ENCODE results near the gene EXOC2. TPM values are rescaled to one million over a fixed set of nuclear protein-coding genes. Genes with fewer than 3 reads are reported as not detected.

The EXOC2 gene
- polyA plus RNA-seq, 1 donor (not counting 4 experiments of a cell fraction or from before 2014, with no cell fraction given), result 28.4 TPM

- peaks cover 10 to 12% of the 10 kb centered on the region in 2 experiments for H3K36me3 ChIP-seq (ENCODE audit: control insufficient read depth in 2 of 2, extremely low read depth in 1 of 2, insufficient read depth in 2 of 2, low read length in 2 of 2)
- no peaks in the 10 kb centered on the region for H4K20me1 ChIP-seq (ENCODE audit: control insufficient read depth, extremely low read depth, insufficient read depth, low read length)
- dilution Hi-C loops (cut with MboI; ENCODE audit: extremely low pct_ligation_motif_present, low sequenced_read_pairs), result no loop called here
Measured at GRCh38 chr6:548517-548916, 144.4 kb downstream of the EXOC2 start.

GRCh38 chr6:548091-548490, 144.8 kb downstream of the EXOC2 start:
- H3K27me3 ChIP-seq (ENCODE audit: control insufficient read depth, extremely low read depth, insufficient read depth, low read length), result no peaks in the 10 kb centered on the region
- dilution Hi-C loops (cut with MboI; ENCODE audit: extremely low pct_ligation_motif_present, low sequenced_read_pairs), result no loop called here
- no peak overlapping the region for H3K9ac ChIP-seq (ENCODE audit: control insufficient read depth, extremely low read depth, insufficient read depth, low read length)
- TF ChIP-seq EZH2 (IDR thresholded peaks at IDR 0.05; ENCODE audit: low read length) (no peak), CTCF (optimal IDR thresholded peaks at IDR 0.05 in 1 of 3, IDR thresholded peaks at IDR 0.05 in 1 of 3, conservative IDR thresholded peaks at IDR 0.05 in 1 of 3; ENCODE audit: extremely low read depth in 1 of 3, insufficient read depth in 2 of 3, low read length in 3 of 3) (no peak)
- H3K27ac ChIP-seq (ENCODE audit: control insufficient read depth, insufficient read depth, low read length), result no peak overlapping the region
- H3K79me2 ChIP-seq (ENCODE audit: control insufficient read depth, insufficient read depth, low read length), result no peaks in the 10 kb centered on the region
- H3K9me1 ChIP-seq (ENCODE audit: control insufficient read depth, extremely low read depth, insufficient read depth, low read length), result no peaks in the 10 kb centered on the region
- H3K4me3 ChIP-seq (ENCODE audit: control insufficient read depth in 2 of 3, extremely low read depth in 1 of 3, insufficient read depth in 2 of 3, low read depth in 1 of 3, low read length in 3 of 3), result no peak overlapping the region
- H4K20me1 ChIP-seq (ENCODE audit: control insufficient read depth, extremely low read depth, insufficient read depth, low read length), result no peaks in the 10 kb centered on the region
- DNase-seq (ENCODE audit: low read depth, low spot score) (no peak), FAIRE-seq (no peak)
- H3K4me2 ChIP-seq (ENCODE audit: control insufficient read depth, extremely low read depth, insufficient read depth, low read depth, low read length), result no peak overlapping the region
- H2AFZ ChIP-seq (ENCODE audit: control insufficient read depth, low read length), result no peak overlapping the region
- peaks cover 10 to 14% of the 10 kb centered on the region in 2 experiments for H3K36me3 ChIP-seq (ENCODE audit: control insufficient read depth in 2 of 2, extremely low read depth in 1 of 2, insufficient read depth in 2 of 2, low read length in 2 of 2)
- H3K4me1 ChIP-seq (ENCODE audit: control insufficient read depth, extremely low read depth, insufficient read depth, low read length), result peaks cover 10% of the 10 kb centered on the region
- no peaks in the 10 kb centered on the region for H3K9me3 ChIP-seq (ENCODE audit: control insufficient read depth, low read depth, low read length)

More at GRCh38 chr6:548517-548916, 144.4 kb downstream of the EXOC2 start:
- no peak for TF ChIP-seq CTCF (optimal IDR thresholded peaks at IDR 0.05 in 1 of 3, IDR thresholded peaks at IDR 0.05 in 1 of 3, conservative IDR thresholded peaks at IDR 0.05 in 1 of 3; ENCODE audit: extremely low read depth in 1 of 3, insufficient read depth in 2 of 3, low read length in 3 of 3)
- TF ChIP-seq EZH2 (IDR thresholded peaks at IDR 0.05; ENCODE audit: low read length), result no peak
- H3K9me3 ChIP-seq (ENCODE audit: control insufficient read depth, low read depth, low read length), result no peaks in the 10 kb centered on the region
- no peaks in the 10 kb centered on the region for H3K9me1 ChIP-seq (ENCODE audit: control insufficient read depth, extremely low read depth, insufficient read depth, low read length)
- no peak overlapping the region for H3K4me3 ChIP-seq (ENCODE audit: control insufficient read depth in 2 of 3, extremely low read depth in 1 of 3, insufficient read depth in 2 of 3, low read depth in 1 of 3, low read length in 3 of 3)
- DNase-seq (ENCODE audit: low read depth, low spot score) (no peak), FAIRE-seq (no peak)
- H3K79me2 ChIP-seq (ENCODE audit: control insufficient read depth, insufficient read depth, low read length), result no peaks in the 10 kb centered on the region
- no peak overlapping the region for H3K4me2 ChIP-seq (ENCODE audit: control insufficient read depth, extremely low read depth, insufficient read depth, low read depth, low read length)
- H3K27ac ChIP-seq (ENCODE audit: control insufficient read depth, insufficient read depth, low read length), result no peak overlapping the region
- H3K4me1 ChIP-seq (ENCODE audit: control insufficient read depth, extremely low read depth, insufficient read depth, low read length), result peaks cover 10% of the 10 kb centered on the region
- no peaks in the 10 kb centered on the region for H3K27me3 ChIP-seq (ENCODE audit: control insufficient read depth, extremely low read depth, insufficient read depth, low read length)
- no peak overlapping the region for H2AFZ ChIP-seq (ENCODE audit: control insufficient read depth, low read length)
- no peak overlapping the region for H3K9ac ChIP-seq (ENCODE audit: control insufficient read depth, extremely low read depth, insufficient read depth, low read length)

Data from keratinocyte (primary cell).